Panc1 (cell line): ENCODE data around the gene ATP2B1. TPM values are rescaled to one million over a fixed set of nuclear protein-coding genes. Genes with fewer than 3 reads are reported as not detected.

ENCODE experiments used
- ATAC-seq: fragments of 200-7000 bp; cut with Tn5 transposase; 2 replicates; pipeline ENCODE4 v1.9.1; 2020; ENCODE audit warnings: mild to moderate bottlenecking, moderate library complexity
- BruUV-seq: library from RNA; stranded (reverse); fragments of 400-500 nt; replicated peaks from 2 replicates; lab custom pipeline; 2021; lab: Mats Ljungman, UMichigan
- CTCF ChIA-PET: fragments of 300-600 bp; sonication (Branson Sonifier 250); formaldehyde crosslinking; loops from one replicate; lab custom pipeline; 2022; ENCODE audit warnings: antibody characterized with exemption; lab: Charles Lee
- POLR2A ChIA-PET: fragments of 300-600 bp; sonication (Branson Sonifier 250); formaldehyde crosslinking; loops from one replicate; lab custom pipeline; 2022; ENCODE audit warnings: antibody characterized with exemption; lab: Charles Lee
- DNase-seq: peaks from one replicate; pipeline ENCODE4 v3.0.0-alpha.2; 2010; ENCODE audit warnings: low read depth, low spot score
- H3K27ac ChIP-seq: 2 replicates; pipeline ENCODE4 v1.5.1; 2011; ENCODE audit warnings: mild to moderate bottlenecking, low read length, inconsistent platforms
- H3K27me3 ChIP-seq: fragments of 200-500 bp; sonication (Bioruptor generic); 2 replicates; pipeline ENCODE4 v1.6.0; 2014; ENCODE audit warnings: low read length, inconsistent platforms; ENCODE audit not compliant: control insufficient read depth, insufficient read depth
- H3K36me3 ChIP-seq: fragments of 200-500 bp; sonication (Bioruptor generic); 2 replicates; pipeline ENCODE4 v1.5.1; 2014; ENCODE audit warnings: inconsistent platforms, mild to moderate bottlenecking, low read length, moderate library complexity; ENCODE audit not compliant: control insufficient read depth, insufficient read depth
- H3K4me1 ChIP-seq: 2 replicates; pipeline ENCODE4 v1.5.1; 2011; ENCODE audit warnings: inconsistent platforms, mild to moderate bottlenecking, low read length, moderate library complexity; ENCODE audit not compliant: control insufficient read depth, insufficient read depth
- H3K4me3 ChIP-seq, 2 experiments: 2 replicates each; pipeline ENCODE4 v1.5.1; 2011 to 2012; ENCODE audit warnings: low read depth in 2 of 2, low read length in 2 of 2, mild to moderate bottlenecking in 2 of 2, inconsistent platforms in 1 of 2, moderate library complexity in 1 of 2
- H3K9me3 ChIP-seq: fragments of 200-500 bp; sonication (Bioruptor generic); 2 replicates; pipeline ENCODE4 v1.5.1; 2014; ENCODE audit warnings: low read depth, mild to moderate bottlenecking, inconsistent platforms, low read length, moderate library complexity; ENCODE audit not compliant: control insufficient read depth, insufficient read depth
- POLR2AphosphoS5 ChIP-seq: IDR thresholded peaks from 2 replicates; pipeline ENCODE4 v1.6.1; 2012; ENCODE audit warnings: mild to moderate bottlenecking, low read depth, low read length, moderate library complexity
- SIN3A ChIP-seq: IDR thresholded peaks from 2 replicates; pipeline ENCODE4 v1.6.1; 2012; ENCODE audit warnings: low read depth, mild to moderate bottlenecking, low read length, moderate library complexity, borderline replicate concordance; ENCODE audit not compliant: insufficient read depth
- TCF7L2 ChIP-seq: IDR thresholded peaks from 2 replicates; pipeline ENCODE4 v1.6.1; 2011; ENCODE audit warnings: mild to moderate bottlenecking, low read depth, low read length, inconsistent platforms
- in situ Hi-C: cut with HindIII; loops from 2 replicates; pipeline ENCODE4 v1.10.0; 2016; ENCODE audit warnings: low sequenced_read_pairs, low pct_unique_long_range_greater_than_20kb
- intact Hi-C: fragments of 100-400 bp; cut with micrococcal nuclease; formaldehyde crosslinking; loops from one replicate; pipeline ENCODE4 v1.10.0; 2022; ENCODE audit not compliant: unreplicated experiment
- total RNA-seq: library from RNA; stranded (reverse); gene quantifications from one replicate; pipeline ENCODE4 v1.2.1, GENCODE V29; 2021; ENCODE audit not compliant: unreplicated experiment
- TF ChIP-seq, protein P1 (sequence below), 2 experiments: IDR thresholded peaks; 2 replicates each; pipeline ENCODE4 v1.6.1; 2011 to 2012; ENCODE audit warnings: low read depth in 2 of 2, control low read depth in 1 of 2, low read length in 1 of 2, mild to moderate bottlenecking in 1 of 2, moderate library complexity in 1 of 2; ENCODE audit not compliant: insufficient read depth in 1 of 2
- TF ChIP-seq, protein P2 (sequence below): fragments of 450-650 bp; IDR thresholded peaks from 2 replicates; pipeline ENCODE4 v1.5.1; 2017; ENCODE audit warnings: mild to moderate bottlenecking

Gene ATP2B1
- total RNA-seq, 1 experiment from 2014 or later: 64.5 TPM

DNA sequence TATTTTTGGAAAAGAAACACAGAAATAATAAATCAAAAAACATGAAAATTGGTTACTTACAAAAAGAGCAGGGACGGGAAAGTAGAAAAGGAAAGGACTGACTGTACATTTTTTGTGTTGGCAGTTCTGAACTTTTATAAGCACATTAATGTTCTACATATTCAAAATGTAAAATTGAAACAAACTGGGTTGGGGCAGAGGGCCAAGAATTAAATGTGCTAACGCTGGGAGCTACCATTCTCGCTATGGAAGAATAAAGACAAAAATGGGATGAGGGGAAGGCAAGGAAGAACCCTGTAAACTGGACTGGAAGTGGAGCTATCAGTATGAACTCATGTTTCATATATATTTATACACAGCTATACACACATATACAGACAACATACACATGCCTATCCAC, 24.5 kb downstream of the ATP2B1 start:
- intact Hi-C loops (no loop called here), in situ Hi-C loops (no loop called here)
- Histone ChIP-seq H3K4me3 (no peak overlapping the region), H3K36me3 (no peaks in the 10 kb centered on the region), H3K9me3 (peaks cover 28% of the 10 kb centered on the region; the same call in 1 of the 2 replicates), H3K27me3 (no peaks in the 10 kb centered on the region), H3K4me1 (no peaks in the 10 kb centered on the region), H3K27ac (no peak overlapping the region)
- CTCF ChIA-PET: no interaction called here
- DNase-seq (no peak), ATAC-seq (no peak)
- BruUV-seq: no TSS peak
- TF ChIP-seq POLR2AphosphoS5 (no peak), TCF7L2 (no peak), SIN3A (no peak)
- TF ChIP-seq, protein P1, sequence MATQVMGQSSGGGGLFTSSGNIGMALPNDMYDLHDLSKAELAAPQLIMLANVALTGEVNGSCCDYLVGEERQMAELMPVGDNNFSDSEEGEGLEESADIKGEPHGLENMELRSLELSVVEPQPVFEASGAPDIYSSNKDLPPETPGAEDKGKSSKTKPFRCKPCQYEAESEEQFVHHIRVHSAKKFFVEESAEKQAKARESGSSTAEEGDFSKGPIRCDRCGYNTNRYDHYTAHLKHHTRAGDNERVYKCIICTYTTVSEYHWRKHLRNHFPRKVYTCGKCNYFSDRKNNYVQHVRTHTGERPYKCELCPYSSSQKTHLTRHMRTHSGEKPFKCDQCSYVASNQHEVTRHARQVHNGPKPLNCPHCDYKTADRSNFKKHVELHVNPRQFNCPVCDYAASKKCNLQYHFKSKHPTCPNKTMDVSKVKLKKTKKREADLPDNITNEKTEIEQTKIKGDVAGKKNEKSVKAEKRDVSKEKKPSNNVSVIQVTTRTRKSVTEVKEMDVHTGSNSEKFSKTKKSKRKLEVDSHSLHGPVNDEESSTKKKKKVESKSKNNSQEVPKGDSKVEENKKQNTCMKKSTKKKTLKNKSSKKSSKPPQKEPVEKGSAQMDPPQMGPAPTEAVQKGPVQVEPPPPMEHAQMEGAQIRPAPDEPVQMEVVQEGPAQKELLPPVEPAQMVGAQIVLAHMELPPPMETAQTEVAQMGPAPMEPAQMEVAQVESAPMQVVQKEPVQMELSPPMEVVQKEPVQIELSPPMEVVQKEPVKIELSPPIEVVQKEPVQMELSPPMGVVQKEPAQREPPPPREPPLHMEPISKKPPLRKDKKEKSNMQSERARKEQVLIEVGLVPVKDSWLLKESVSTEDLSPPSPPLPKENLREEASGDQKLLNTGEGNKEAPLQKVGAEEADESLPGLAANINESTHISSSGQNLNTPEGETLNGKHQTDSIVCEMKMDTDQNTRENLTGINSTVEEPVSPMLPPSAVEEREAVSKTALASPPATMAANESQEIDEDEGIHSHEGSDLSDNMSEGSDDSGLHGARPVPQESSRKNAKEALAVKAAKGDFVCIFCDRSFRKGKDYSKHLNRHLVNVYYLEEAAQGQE (IDR thresholded peaks at IDR 0.05; ENCODE audit: insufficient read depth in 1 of 2, low read depth in 2 of 2, low read length in 1 of 2): no peak
- TF ChIP-seq, protein P2, sequence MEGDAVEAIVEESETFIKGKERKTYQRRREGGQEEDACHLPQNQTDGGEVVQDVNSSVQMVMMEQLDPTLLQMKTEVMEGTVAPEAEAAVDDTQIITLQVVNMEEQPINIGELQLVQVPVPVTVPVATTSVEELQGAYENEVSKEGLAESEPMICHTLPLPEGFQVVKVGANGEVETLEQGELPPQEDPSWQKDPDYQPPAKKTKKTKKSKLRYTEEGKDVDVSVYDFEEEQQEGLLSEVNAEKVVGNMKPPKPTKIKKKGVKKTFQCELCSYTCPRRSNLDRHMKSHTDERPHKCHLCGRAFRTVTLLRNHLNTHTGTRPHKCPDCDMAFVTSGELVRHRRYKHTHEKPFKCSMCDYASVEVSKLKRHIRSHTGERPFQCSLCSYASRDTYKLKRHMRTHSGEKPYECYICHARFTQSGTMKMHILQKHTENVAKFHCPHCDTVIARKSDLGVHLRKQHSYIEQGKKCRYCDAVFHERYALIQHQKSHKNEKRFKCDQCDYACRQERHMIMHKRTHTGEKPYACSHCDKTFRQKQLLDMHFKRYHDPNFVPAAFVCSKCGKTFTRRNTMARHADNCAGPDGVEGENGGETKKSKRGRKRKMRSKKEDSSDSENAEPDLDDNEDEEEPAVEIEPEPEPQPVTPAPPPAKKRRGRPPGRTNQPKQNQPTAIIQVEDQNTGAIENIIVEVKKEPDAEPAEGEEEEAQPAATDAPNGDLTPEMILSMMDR: no peak
- POLR2A ChIA-PET: no interaction called here

DNA sequence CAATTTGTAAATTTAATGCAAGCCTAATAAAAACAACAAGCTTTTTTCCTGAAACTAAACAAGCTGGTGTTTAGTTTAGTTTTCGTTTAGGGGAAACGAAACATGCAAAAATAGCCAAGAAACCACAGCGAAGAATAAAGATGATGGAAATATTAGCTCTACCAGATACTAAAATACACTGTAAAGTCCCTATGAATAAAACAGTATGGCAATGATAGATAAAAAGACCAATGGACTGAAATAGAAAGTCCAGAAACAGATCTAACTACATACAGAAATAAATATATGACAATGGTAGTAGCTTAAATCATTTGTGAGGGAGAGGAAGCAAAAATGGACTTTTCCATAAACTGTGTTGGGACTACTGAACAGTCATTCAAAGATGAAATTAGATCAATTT, 26.4 kb downstream of the ATP2B1 start:
- POLR2A ChIA-PET: interaction anchor here (0.5 kb wide), 1 partner anchor 91 kb away, joined by 5 read pairs; no protein-coding TSS in a partner anchor
- in situ Hi-C loops: no loop called here
- no peak overlapping the region for H3K4me3 ChIP-seq
- H3K36me3 ChIP-seq: no peaks in the 10 kb centered on the region
- no peaks in the 10 kb centered on the region; the same call in 1 of the 2 replicates for H3K4me1 ChIP-seq
- intact Hi-C loops: no loop called here
- BruUV-seq: no TSS peak
- H3K9me3 ChIP-seq: peaks cover 28% of the 10 kb centered on the region; the same call in 1 of the 2 replicates
- ATAC-seq (no peak), DNase-seq (no peak)
- no peak overlapping the region for H3K27ac ChIP-seq
- CTCF ChIA-PET: no interaction called here
- TF ChIP-seq POLR2AphosphoS5: no peak
- TF ChIP-seq SIN3A: no peak
- TF ChIP-seq, protein P2: no peak
- TF ChIP-seq TCF7L2: no peak
- H3K27me3 ChIP-seq: no peaks in the 10 kb centered on the region
